ENCODE measurements around the gene SERINC4. TPM values are rescaled to one million over a fixed set of nuclear protein-coding genes. Genes with fewer than 3 reads are reported as not detected.
"Not testable (repeated sequence)": the region's sequence is repeated elsewhere in the genome, so short reads cannot be mapped to it uniquely, and the experiment has no call there.

SERINC4 gene
- total RNA-seq, 4 donors from 2014 or later = 0.20 TPM; not detected in 3

- Histone ChIP-seq H3K4me3 (no peak overlapping the region), H3K27ac (peak overlapping the region in 1 of 4 donors; percentile 8), H3K36me3 (peaks cover 6 to 99% (median 53%) of the 10 kb centered on the region in 3 donors), H3K27me3 (no peaks in the 10 kb centered on the region), H3K4me1 (no peaks in the 10 kb centered on the region), H3K9me3 (no peaks in the 10 kb centered on the region)
- DNase-seq (ENCODE audit: low spot score in 2 of 2) = no peak
- TF ChIP-seq EP300 (IDR thresholded peaks at IDR 0.05) = no peak
- no peak for TF ChIP-seq POLR2A (IDR thresholded peaks at IDR 0.05)
- TF ChIP-seq CTCF (IDR thresholded peaks at IDR 0.05) = no peak
- WGBS, 2 donors = 86% methylated on average over 6 of the region's 6 CpGs
Measured at GRCh38 chr15:43808960-43809678, 9.1 kb upstream of the SERINC4 start.

- H3K4me3 ChIP-seq = no peak overlapping the region
- no peak overlapping the region for H3K27ac ChIP-seq
- 88 to 91% methylated on average over 5 of the region's 5 CpGs for WGBS, 2 donors
- H3K27me3 ChIP-seq = no peaks in the 10 kb centered on the region
- DNase-seq (ENCODE audit: low spot score in 2 of 2) = no peak
- TF ChIP-seq CTCF (IDR thresholded peaks at IDR 0.05) (no peak), POLR2A (IDR thresholded peaks at IDR 0.05) (no peak), EP300 (IDR thresholded peaks at IDR 0.05) (no peak)
- H3K4me1 ChIP-seq = no peaks in the 10 kb centered on the region
- H3K9me3 ChIP-seq = no peaks in the 10 kb centered on the region
- peaks cover 9 to 99% (median 47%) of the 10 kb centered on the region in 3 donors for H3K36me3 ChIP-seq
Measured at GRCh38 chr15:43808435-43808950, 8.5 kb upstream of the SERINC4 start.

- H3K4me3 ChIP-seq; H3K27me3 ChIP-seq; DNase-seq (ENCODE audit: low spot score in 2 of 2); H3K27ac ChIP-seq; H3K9me3 ChIP-seq: not testable (repeated sequence)
- Histone ChIP-seq H3K36me3 (peaks cover 7 to 83% (median 24%) of the 10 kb centered on the region in 3 donors), H3K4me1 (peaks cover 0 to 35% (median 13%) of the 10 kb centered on the region in 4 donors)
- 93 to 97% methylated on average over 7 of the region's 7 CpGs for WGBS, 2 donors
Measured at GRCh38 chr15:43802676-43803075, 2.7 kb upstream of the SERINC4 start.

- H3K27ac ChIP-seq = peak within 1 kb of the TSS; percentile 83 to 98 (median 95)
- H3K9me3 ChIP-seq = no peaks in the 10 kb centered on the region
- WGBS, 2 donors = 6% methylated on average over 44 of the region's 44 CpGs
- peak within 1 kb of the TSS; percentile 65 to 85 (median 72) for H3K4me3 ChIP-seq
- TF ChIP-seq EP300 (IDR thresholded peaks at IDR 0.05) (peak; percentile 93 to 96), CTCF (IDR thresholded peaks at IDR 0.05) (no peak), POLR2A (IDR thresholded peaks at IDR 0.05) (peak; percentile 57 to 93)
- DNase-seq (ENCODE audit: low spot score in 2 of 2) = peak; percentile 91 to 96
- peaks cover 0 to 56% (median 13%) of the 10 kb centered on the region in 4 donors for H3K4me1 ChIP-seq
- no peaks in the 10 kb centered on the region for H3K27me3 ChIP-seq
- peaks cover 4 to 81% (median 19%) of the 10 kb centered on the region in 3 donors for H3K36me3 ChIP-seq
Measured at GRCh38 chr15:43800286-43801141, 494 bp upstream of the SERINC4 start, which contains the start of gene HYPK. Gene HYPK (plus strand): TSS chr15:43800599. CDS start chr15:43800623, 24 bp downstream.

GRCh38 chr15:43799209-43799944, 643 bp downstream of the SERINC4 start:
- DNase-seq (ENCODE audit: low spot score in 2 of 2) = no peak
- no peaks in the 10 kb centered on the region for H3K27me3 ChIP-seq
- no peaks in the 10 kb centered on the region for H3K9me3 ChIP-seq
- 86 to 87% methylated on average over 16 of the region's 16 CpGs for WGBS, 2 donors
- peak overlapping the region; percentile 83 to 98 (median 95) for H3K27ac ChIP-seq
- TF ChIP-seq CTCF (IDR thresholded peaks at IDR 0.05) (no peak), EP300 (IDR thresholded peaks at IDR 0.05) (no peak), POLR2A (IDR thresholded peaks at IDR 0.05) (no peak)
- H3K4me1 ChIP-seq = peaks cover 0 to 68% (median 23%) of the 10 kb centered on the region in 4 donors
- H3K4me3 ChIP-seq = no peak overlapping the region
- H3K36me3 ChIP-seq = peaks cover 4 to 81% (median 12%) of the 10 kb centered on the region in 3 donors

Measured in tibial nerve (tissue), 4 donors.